IMR-90 (cell line): ENCODE measurements around the gene HECTD1. TPM values are rescaled to one million over a fixed set of nuclear protein-coding genes. Genes with fewer than 3 reads are reported as not detected.
A peak's percentile ranks its signal among the peaks of the same experiment; 100 is the strongest.

Experiments used
- ATAC-seq: fragments of 200-7000 bp; cut with Tn5 transposase; 2 replicates; pipeline ENCODE4 v1.9.1; 2020; ENCODE audit warnings: low read depth, mild to moderate bottlenecking, moderate library complexity
- Bru-seq: library from RNA; stranded (reverse); fragments of 400-500 nt; gene quantifications from one replicate; lab custom pipeline; 2021; lab: Mats Ljungman, UMichigan
- BruChase-seq, 2 experiments: library from RNA; stranded (reverse); fragments of 400-500 nt; gene quantifications; one replicate each; lab custom pipeline; 2021; lab: Mats Ljungman, UMichigan
- BruUV-seq: library from RNA; stranded (reverse); fragments of 400-500 nt; replicated peaks from 2 replicates; lab custom pipeline; 2021; lab: Mats Ljungman, UMichigan
- CTCF ChIA-PET: fragments of 300-600 bp; formaldehyde crosslinking; extraction: SDS; loops from one replicate; lab custom pipeline; 2021; ENCODE audit warnings: antibody characterized with exemption; lab: Yijun Ruan, JAX
- POLR2A ChIA-PET: fragments of 300-600 bp; sonication (Branson Sonifier 250); formaldehyde crosslinking; loops from one replicate; lab custom pipeline; 2022; ENCODE audit warnings: antibody characterized with exemption; ENCODE audit not compliant: unreplicated experiment; lab: Charles Lee
- DNase-seq: peaks from one replicate; pipeline ENCODE4 v3.0.0; 2013
- H2AFZ ChIP-seq: replicated peaks from 2 replicates; pipeline ENCODE3; 2013; ENCODE audit warnings: low read length, mild to moderate bottlenecking; ENCODE audit not compliant: poor library complexity
- H2AK5ac ChIP-seq: 2 replicates; pipeline ENCODE4 v1.6.1; 2013; ENCODE audit warnings: low read depth, low read length, inconsistent platforms
- H2AK9ac ChIP-seq: replicated peaks from 2 replicates; pipeline ENCODE3; 2013; ENCODE audit warnings: mild to moderate bottlenecking, low read depth, low read length, moderate library complexity; ENCODE audit not compliant: poor library complexity
- H2BK120ac ChIP-seq: 2 replicates; pipeline ENCODE4 v1.6.1; 2013; ENCODE audit warnings: low read depth, low read length, inconsistent platforms
- H2BK15ac ChIP-seq: 3 replicates; pipeline ENCODE4 v1.6.1; 2013; ENCODE audit warnings: low read depth, low read length, inconsistent platforms
- H2BK20ac ChIP-seq: 2 replicates; pipeline ENCODE4 v1.6.1; 2013; ENCODE audit warnings: low read depth, mild to moderate bottlenecking, inconsistent platforms, low read length, moderate library complexity
- H2BK5ac ChIP-seq: 2 replicates; pipeline ENCODE4 v1.6.1; 2013; ENCODE audit warnings: mild to moderate bottlenecking, low read depth, low read length, inconsistent platforms; ENCODE audit not compliant: poor library complexity, severe bottlenecking
- H3K14ac ChIP-seq: replicated peaks from 2 replicates; pipeline ENCODE4 v1.6.1; 2013; ENCODE audit warnings: low read depth, low read length, inconsistent platforms
- H3K18ac ChIP-seq: 2 replicates; pipeline ENCODE4 v1.6.1; 2013; ENCODE audit warnings: low read depth, low read length, control low read depth
- H3K23ac ChIP-seq: 2 replicates; pipeline ENCODE4 v1.6.1; 2013; ENCODE audit warnings: low read depth, low read length, inconsistent platforms
- H3K27ac ChIP-seq: 2 replicates; pipeline ENCODE4 v1.5.1; 2013; ENCODE audit warnings: mild to moderate bottlenecking, control low read depth, low read length; ENCODE audit not compliant: insufficient read depth
- H3K27me3 ChIP-seq: 2 replicates; pipeline ENCODE4 v1.6.1; 2013; ENCODE audit warnings: low read length; ENCODE audit not compliant: control insufficient read depth, insufficient read depth
- H3K36me3 ChIP-seq: 2 replicates; pipeline ENCODE4 v1.6.1; 2013; ENCODE audit warnings: low read length, mixed read lengths; ENCODE audit not compliant: control insufficient read depth, insufficient read depth
- H3K4ac ChIP-seq: 2 replicates; pipeline ENCODE4 v1.6.1; 2013; ENCODE audit warnings: low read depth, low read length, inconsistent platforms
- H3K4me1 ChIP-seq: 2 replicates; pipeline ENCODE4 v1.6.1; 2013; ENCODE audit warnings: low read length, mixed read lengths; ENCODE audit not compliant: control insufficient read depth, insufficient read depth
- H3K4me2 ChIP-seq: 2 replicates; pipeline ENCODE4 v1.6.1; 2013; ENCODE audit warnings: low read depth, mild to moderate bottlenecking, control low read depth, low read length, moderate library complexity
- H3K4me3 ChIP-seq: 2 replicates; pipeline ENCODE4 v1.5.1; 2013; ENCODE audit warnings: low read depth, mild to moderate bottlenecking, control low read depth, low read length, moderate library complexity; ENCODE audit not compliant: insufficient read depth
- H3K56ac ChIP-seq: 2 replicates; pipeline ENCODE4 v1.6.1; 2013; ENCODE audit warnings: low read length, inconsistent platforms; ENCODE audit not compliant: insufficient read depth; ENCODE audit errors: extremely low read depth
- H3K79me1 ChIP-seq, 2 experiments: 2 replicates each; pipeline ENCODE4 v1.6.1; 2013; ENCODE audit warnings: low read length in 2 of 2, inconsistent platforms in 1 of 2, low read depth in 1 of 2
- H3K9ac ChIP-seq: 2 replicates; pipeline ENCODE4 v1.6.1; 2013; ENCODE audit warnings: low read depth, low read length, control low read depth
- H3K9me1 ChIP-seq: 2 replicates; pipeline ENCODE4 v1.6.1; 2013; ENCODE audit warnings: low read length, inconsistent platforms; ENCODE audit not compliant: insufficient read depth
- H3K9me3 ChIP-seq: 2 replicates; pipeline ENCODE4 v1.6.1; 2013; ENCODE audit warnings: low read length; ENCODE audit not compliant: control insufficient read depth, insufficient read depth
- H4K20me1 ChIP-seq: 2 replicates; pipeline ENCODE4 v1.6.1; 2013; ENCODE audit warnings: low read length, inconsistent platforms; ENCODE audit not compliant: insufficient read depth
- H4K5ac ChIP-seq: 2 replicates; pipeline ENCODE4 v1.6.1; 2013; ENCODE audit warnings: mild to moderate bottlenecking, low read depth, low read length, control low read depth
- H4K8ac ChIP-seq, 2 experiments: 2 replicates each; pipeline ENCODE4 v1.6.1; 2013; ENCODE audit warnings: low read depth in 2 of 2, low read length in 2 of 2, control low read depth in 1 of 2, inconsistent platforms in 1 of 2
- H4K91ac ChIP-seq: 2 replicates; pipeline ENCODE4 v1.6.1; 2013; ENCODE audit warnings: low read depth, low read length, inconsistent platforms; ENCODE audit not compliant: insufficient read depth
- BHLHE40 ChIP-seq: fragments of 150-350 bp; IDR thresholded peaks from 2 replicates; pipeline ENCODE4 v1.6.1; 2016; ENCODE audit warnings: mild to moderate bottlenecking, low read depth, low read length
- CHD1 ChIP-seq: IDR thresholded peaks from 2 replicates; pipeline ENCODE4 v1.6.1; 2012; ENCODE audit warnings: low read depth, low read length, improper control_type of control experiment
- MAFK ChIP-seq: IDR thresholded peaks from 2 replicates; pipeline ENCODE4 v1.6.1; 2012; ENCODE audit warnings: low read depth, low read length, improper control_type of control experiment
- MAZ ChIP-seq: IDR thresholded peaks from 2 replicates; pipeline ENCODE4 v1.6.1; 2012; ENCODE audit warnings: low read depth, mild to moderate bottlenecking, low read length, improper control_type of control experiment, moderate library complexity, borderline replicate concordance
- NFE2L2 ChIP-seq: fragments of 150-350 bp; IDR thresholded peaks from 2 replicates; pipeline ENCODE4 v1.6.1; 2016; ENCODE audit warnings: low read depth, mild to moderate bottlenecking, low read length
- POLR2A ChIP-seq: IDR thresholded peaks from 2 replicates; pipeline ENCODE4 v1.6.1; 2012; ENCODE audit warnings: mild to moderate bottlenecking, low read depth, low read length
- RAD21 ChIP-seq: IDR thresholded peaks from 2 replicates; pipeline ENCODE4 v1.6.1; 2012; ENCODE audit warnings: low read length, improper control_type of control experiment
- RCOR1 ChIP-seq: IDR thresholded peaks from 2 replicates; pipeline ENCODE4 v1.6.1; 2012; ENCODE audit warnings: mild to moderate bottlenecking, low read length, improper control_type of control experiment; ENCODE audit not compliant: insufficient replicate concordance
- RFX5 ChIP-seq: IDR thresholded peaks from 2 replicates; pipeline ENCODE4 v1.8.0; 2012; ENCODE audit warnings: low read depth, mild to moderate bottlenecking, low read length, moderate library complexity
- SMC3 ChIP-seq: fragments of 150-350 bp; IDR thresholded peaks from 2 replicates; pipeline ENCODE4 v1.6.1; 2016; ENCODE audit warnings: low read depth, mild to moderate bottlenecking, antibody characterized with exemption, low read length, moderate library complexity
- WGBS, 2 experiments: methylation state at CpG; one replicate each; pipeline versions ENCODE4 v1.1.5 to v1.1.7; 2013; ENCODE audit warnings: missing lambda C conversion rate in 2 of 2; ENCODE audit not compliant: insufficient read length in 1 of 2; ENCODE audit errors: extremely low coverage in 2 of 2; 5-methylcytosine and 5-hydroxymethylcytosine counted together
- dilution Hi-C: fragments of 300-500 bp; cut with HindIII; formaldehyde crosslinking; loops from one replicate; pipeline ENCODE4 v1.14.3; 2018; ENCODE audit warnings: low sequenced_read_pairs; ENCODE audit not compliant: unreplicated experiment
- in situ Hi-C: fragments of 300-500 bp; cut with MboI; formaldehyde crosslinking; loops from 3 replicates; pipeline ENCODE4 v1.14.3; 2019; ENCODE audit warnings: low sequenced_read_pairs, inconsistent platforms, mixed read lengths
- intact Hi-C: fragments of 100-400 bp; cut with micrococcal nuclease; formaldehyde crosslinking; loops from 2 replicates; pipeline ENCODE4 v1.10.0; 2022
- long read RNA-seq: library from polyadenylated mRNA; unstranded; transcript quantifications from one replicate; pipeline ENCODE4 v2.0.0, GENCODE V29; 2021; ENCODE audit not compliant: unreplicated experiment
- polyA plus RNA-seq, 3 experiments: library from polyadenylated mRNA; depleted of rRNA; stranded (reverse); fragments of >200 nt; gene quantifications; 2 replicates each; pipeline ENCODE4 v1.2.3, GENCODE V29; 2012; ENCODE audit warnings: low replicate concordance in 1 of 3
- total RNA-seq: library from RNA; depleted of rRNA; stranded (reverse); fragments of >200 nt; gene quantifications from 2 replicates; pipeline ENCODE4 v1.2.3, GENCODE V29; 2012; rRNA removed
- TF ChIP-seq, protein P1 (sequence below): conservative IDR thresholded peaks from 2 replicates; pipeline ENCODE4 v1.5.1; 2012; ENCODE audit warnings: mild to moderate bottlenecking, low read depth, low read length, improper control_type of control experiment
- TF ChIP-seq, protein P2 (sequence below): fragments of 150-350 bp; IDR thresholded peaks from 2 replicates; pipeline ENCODE4 v1.6.1; 2016; ENCODE audit warnings: low read depth, mild to moderate bottlenecking, low read length, moderate library complexity, borderline replicate concordance

Gene HECTD1
- 222 and 228 TPM in 2 replicates for total RNA-seq
- polyA plus RNA-seq (2012; rRNA removed) = 48.5 and 48.8 TPM in 2 replicates
- polyA plus RNA-seq (2012; cell fraction: cytosol; rRNA removed) = 7.8 and 13.6 TPM in 2 replicates
- 22.3 and 106 TPM in 2 replicates for polyA plus RNA-seq (2012; cell fraction: nucleus; rRNA removed; ENCODE audit: low replicate concordance)
- Bru-seq, nascent RNA = percentile 88 among the genes with signal in this experiment
- percentile 93 among the genes with signal in this experiment for BruChase-seq, experiment 1, labeled RNA remaining after a 6-hour chase
- percentile 90 among the genes with signal in this experiment for BruChase-seq, experiment 2, labeled RNA remaining after a 2-hour chase
- long read RNA-seq, full-length matches to known transcripts = 1 of 91 reads
- long read RNA-seq, partial matches to known transcripts = 77 of 91 reads
- long read RNA-seq, other reads (novel, unspliced or antisense) = 13 of 91 reads

DNA sequence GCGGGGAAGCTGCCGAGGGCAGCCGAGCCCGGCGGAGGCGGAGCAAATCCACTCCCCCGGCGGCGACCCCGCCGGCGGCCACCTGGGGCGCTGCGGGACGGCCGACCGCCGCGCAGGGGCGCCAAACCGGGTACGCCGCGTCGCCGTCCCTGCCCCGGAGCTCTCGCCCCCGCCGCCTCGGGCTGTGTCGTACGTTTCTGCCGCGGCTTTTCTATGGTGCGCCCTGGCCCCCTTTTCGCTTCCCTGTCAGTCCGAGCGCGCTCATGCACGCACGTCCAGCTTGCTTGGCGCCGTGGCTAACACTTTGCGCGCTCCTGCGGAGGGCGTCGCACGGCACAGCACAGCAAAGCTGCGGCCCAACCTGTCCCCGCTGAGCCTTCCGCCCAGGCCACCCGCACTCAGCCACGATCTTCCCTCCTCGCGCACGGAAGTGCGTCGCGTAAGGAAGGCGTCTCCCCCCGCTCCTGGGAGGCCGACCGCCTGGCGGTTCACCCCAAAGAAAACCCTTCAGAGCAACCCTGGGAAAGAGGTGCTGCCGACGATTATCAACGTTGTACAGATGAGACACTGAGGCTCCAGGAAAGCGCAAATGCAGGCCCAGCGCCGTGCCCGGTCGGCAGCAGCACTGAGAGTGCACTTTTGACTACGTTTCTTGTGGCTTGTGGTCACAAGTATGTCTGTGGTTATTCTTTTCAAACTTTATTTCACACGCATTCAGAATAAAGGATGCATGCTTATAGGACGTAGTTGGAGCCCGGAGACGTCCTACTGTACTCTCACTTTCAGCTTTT is at the start of gene HECTD1:
HECTD1 (minus strand) TSS at position 39 of the 791 bp plus-strand sequence. CDS start 1,857 bp downstream, outside the sequence.
- peak within 1 kb of the TSS; percentile 93 for H3K4ac ChIP-seq
- H3K14ac ChIP-seq = peak within 1 kb of the TSS; percentile 87
- peak within 1 kb of the TSS; percentile 93 for H3K9ac ChIP-seq
- peak within 1 kb of the TSS; percentile 88 for H3K56ac ChIP-seq
- peaks cover 8% of the 10 kb centered on the region; the same call in 1 of the 2 replicates for H3K9me1 ChIP-seq
- peak within 1 kb of the TSS; percentile 75; the same call in 2 of the 3 replicates for H2BK15ac ChIP-seq
- peak within 1 kb of the TSS; percentile 98 for H3K27ac ChIP-seq
- peak within 1 kb of the TSS; percentile 99 for H2AK9ac ChIP-seq
- POLR2A ChIA-PET = interaction anchor here (0.5 to 0.8 kb wide), 4 partner anchors 13 to 526 kb away, joined by 3 to 6 read pairs (median 4); no protein-coding TSS in a partner anchor
- DNase-seq = peak; percentile 84
- H2BK120ac ChIP-seq = peak within 1 kb of the TSS; percentile 96
- H4K20me1 ChIP-seq = peaks cover 8% of the 10 kb centered on the region
- no peaks in the 10 kb centered on the region for H3K36me3 ChIP-seq
- peak within 1 kb of the TSS; percentile 97 for H2AFZ ChIP-seq
- peak within 1 kb of the TSS; percentile 60 for H2BK20ac ChIP-seq
- in situ Hi-C loops (no loop called here), intact Hi-C loops (loop anchor here (1.0 to 10.0 kb wide), 5 partner anchors 54 to 223 kb away; no protein-coding TSS in a partner anchor), dilution Hi-C loops (no loop called here)
- H3K9me3 ChIP-seq = no peaks in the 10 kb centered on the region
- CTCF ChIA-PET = interaction anchor here (0.6 to 1.4 kb wide), 10 partner anchors 12 to 135 kb away, joined by 3 to 5 read pairs (median 3); no protein-coding TSS in a partner anchor
- H2AK5ac ChIP-seq = peak within 1 kb of the TSS; percentile 33; the same call in 1 of the 2 replicates
- no TSS peak for BruUV-seq
- H3K4me2 ChIP-seq = peak within 1 kb of the TSS; percentile 96
- H3K27me3 ChIP-seq = no peaks in the 10 kb centered on the region
- H3K4me3 ChIP-seq = peak within 1 kb of the TSS; percentile 87
- peaks cover 2 to 15% of the 10 kb centered on the region in 2 experiments; a peak in 2 of 4 replicates for H3K79me1 ChIP-seq
- peak; percentile 95 for ATAC-seq
- H4K8ac ChIP-seq = peak within 1 kb of the TSS; percentile 82 to 95
- peaks cover 2% of the 10 kb centered on the region; the same call in 1 of the 2 replicates for H3K4me1 ChIP-seq
- WGBS, 2 experiments = 0% methylated on average over 41 of the region's 79 CpGs; no CpG with 5 or more reads in 1 of the 2 experiments
- H3K18ac ChIP-seq = peak within 1 kb of the TSS; percentile 88
- H2BK5ac ChIP-seq = peak within 1 kb of the TSS; percentile 98
- peak within 1 kb of the TSS; percentile 88 for H3K23ac ChIP-seq
- peak within 1 kb of the TSS; percentile 98 for H4K91ac ChIP-seq
- peak within 1 kb of the TSS; percentile 98 for H4K5ac ChIP-seq
- TF ChIP-seq RAD21 (peak; percentile 69), NFE2L2 (no peak), MAZ (peak; percentile 85), BHLHE40 (no peak), RCOR1 (no peak), POLR2A (peak; percentile 45; the same call in 1 of the 2 replicates), RFX5 (no peak), CHD1 (no peak), MAFK (0 out of 2 replicates have a peak, but pooled peaks have one; percentile 3), SMC3 (no peak; the same call in 1 of the 2 replicates)
- TF ChIP-seq, protein P1, sequence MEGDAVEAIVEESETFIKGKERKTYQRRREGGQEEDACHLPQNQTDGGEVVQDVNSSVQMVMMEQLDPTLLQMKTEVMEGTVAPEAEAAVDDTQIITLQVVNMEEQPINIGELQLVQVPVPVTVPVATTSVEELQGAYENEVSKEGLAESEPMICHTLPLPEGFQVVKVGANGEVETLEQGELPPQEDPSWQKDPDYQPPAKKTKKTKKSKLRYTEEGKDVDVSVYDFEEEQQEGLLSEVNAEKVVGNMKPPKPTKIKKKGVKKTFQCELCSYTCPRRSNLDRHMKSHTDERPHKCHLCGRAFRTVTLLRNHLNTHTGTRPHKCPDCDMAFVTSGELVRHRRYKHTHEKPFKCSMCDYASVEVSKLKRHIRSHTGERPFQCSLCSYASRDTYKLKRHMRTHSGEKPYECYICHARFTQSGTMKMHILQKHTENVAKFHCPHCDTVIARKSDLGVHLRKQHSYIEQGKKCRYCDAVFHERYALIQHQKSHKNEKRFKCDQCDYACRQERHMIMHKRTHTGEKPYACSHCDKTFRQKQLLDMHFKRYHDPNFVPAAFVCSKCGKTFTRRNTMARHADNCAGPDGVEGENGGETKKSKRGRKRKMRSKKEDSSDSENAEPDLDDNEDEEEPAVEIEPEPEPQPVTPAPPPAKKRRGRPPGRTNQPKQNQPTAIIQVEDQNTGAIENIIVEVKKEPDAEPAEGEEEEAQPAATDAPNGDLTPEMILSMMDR = peak; percentile 96
- TF ChIP-seq, protein P2, sequence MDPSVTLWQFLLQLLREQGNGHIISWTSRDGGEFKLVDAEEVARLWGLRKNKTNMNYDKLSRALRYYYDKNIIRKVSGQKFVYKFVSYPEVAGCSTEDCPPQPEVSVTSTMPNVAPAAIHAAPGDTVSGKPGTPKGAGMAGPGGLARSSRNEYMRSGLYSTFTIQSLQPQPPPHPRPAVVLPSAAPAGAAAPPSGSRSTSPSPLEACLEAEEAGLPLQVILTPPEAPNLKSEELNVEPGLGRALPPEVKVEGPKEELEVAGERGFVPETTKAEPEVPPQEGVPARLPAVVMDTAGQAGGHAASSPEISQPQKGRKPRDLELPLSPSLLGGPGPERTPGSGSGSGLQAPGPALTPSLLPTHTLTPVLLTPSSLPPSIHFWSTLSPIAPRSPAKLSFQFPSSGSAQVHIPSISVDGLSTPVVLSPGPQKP = no peak
